ENCODE results near the gene MYMX. TPM values are rescaled to one million over a fixed set of nuclear protein-coding genes. Genes with fewer than 3 reads are reported as not detected.

The MYMX gene
- total RNA-seq, 1 experiment from 2014 or later: not detected

- Histone ChIP-seq H3F3A (ENCODE audit: low read length, unreplicated experiment) (peaks cover 51% of the 10 kb centered on the region), H3K27ac (ENCODE audit: low read length) (no peak overlapping the region), H3K9me3 (ENCODE audit: low read length) (no peaks in the 10 kb centered on the region), H3K4me1 (ENCODE audit: insufficient read depth, low read length) (peaks cover 39% of the 10 kb centered on the region), H3K4me2 (ENCODE audit: low read length) (peak overlapping the region; percentile 90), H4K20me1 (ENCODE audit: low read length) (peaks cover 71% of the 10 kb centered on the region), H3K4me3 (ENCODE audit: low read length) (peak overlapping the region; percentile 99), H3K79me2 (ENCODE audit: low read length) (peaks cover 59% of the 10 kb centered on the region), H3K27me3 (ENCODE audit: low read length) (no peaks in the 10 kb centered on the region), H3K9ac (ENCODE audit: low read length) (peak overlapping the region; percentile 96; the same call in 1 of the 2 replicates), H3K36me3 (ENCODE audit: low read depth, low read length) (peaks cover 67% of the 10 kb centered on the region), H2AFZ (ENCODE audit: low read length) (no peak overlapping the region), H3K9me2 (replicated peaks; ENCODE audit: low read length) (no peaks in the 10 kb centered on the region)
- no peak for TF ChIP-seq EZH2 (IDR thresholded peaks at IDR 0.05; ENCODE audit: low read length, unreplicated experiment)
- no peak for TF ChIP-seq CTCF (conservative IDR thresholded peaks at IDR 0.05; ENCODE audit: low read depth, low read length)
- TF ChIP-seq EZH2phosphoT487 (IDR thresholded peaks at IDR 0.05; ENCODE audit: borderline replicate concordance, low read length): no peak
- intact Hi-C loops (cut with micrococcal nuclease): no loop called here
- CTCF ChIA-PET: no interaction called here
- POLR2A ChIA-PET (ENCODE audit: unreplicated experiment): no interaction called here
- DNase-seq (no peak), ATAC-seq (no peak)
- BruUV-seq (replicated peaks): no TSS peak
These were observed 32.5 kb downstream of the MYMX start for GRCh38 chr6:44249082-44249748.

GRCh38 chr6:44250067-44250717 lies 33.5 kb downstream of the MYMX start:
- no peak overlapping the region for H3K27ac ChIP-seq (ENCODE audit: low read length)
- peak overlapping the region; percentile 99; the same call in 1 of the 2 replicates for H3K4me3 ChIP-seq (ENCODE audit: low read length)
- peaks cover 57% of the 10 kb centered on the region for H3F3A ChIP-seq (ENCODE audit: low read length, unreplicated experiment)
- no peaks in the 10 kb centered on the region for H3K27me3 ChIP-seq (ENCODE audit: low read length)
- intact Hi-C loops (cut with micrococcal nuclease): no loop called here
- DNase-seq (no peak), ATAC-seq (no peak)
- H2AFZ ChIP-seq (ENCODE audit: low read length): no peak overlapping the region
- H3K9ac ChIP-seq (ENCODE audit: low read length): no peak overlapping the region
- ChIA-PET CTCF (no interaction called here), POLR2A (ENCODE audit: unreplicated experiment) (interaction anchor here (0.6 kb wide), 1 partner anchor 11 kb away, joined by 3 read pairs; no protein-coding TSS in a partner anchor)
- peaks cover 74% of the 10 kb centered on the region for H3K36me3 ChIP-seq (ENCODE audit: low read depth, low read length)
- H3K4me1 ChIP-seq (ENCODE audit: insufficient read depth, low read length): peaks cover 37% of the 10 kb centered on the region
- no TSS peak for BruUV-seq (replicated peaks)
- peaks cover 59% of the 10 kb centered on the region for H3K79me2 ChIP-seq (ENCODE audit: low read length)
- no peaks in the 10 kb centered on the region for H3K9me2 ChIP-seq (replicated peaks; ENCODE audit: low read length)
- no peaks in the 10 kb centered on the region for H3K9me3 ChIP-seq (ENCODE audit: low read length)
- H3K4me2 ChIP-seq (ENCODE audit: low read length): peak overlapping the region; percentile 90
- peaks cover 77% of the 10 kb centered on the region for H4K20me1 ChIP-seq (ENCODE audit: low read length)
- TF ChIP-seq EZH2phosphoT487 (IDR thresholded peaks at IDR 0.05; ENCODE audit: borderline replicate concordance, low read length): no peak
- no peak for TF ChIP-seq CTCF (conservative IDR thresholded peaks at IDR 0.05; ENCODE audit: low read depth, low read length)
- TF ChIP-seq EZH2 (IDR thresholded peaks at IDR 0.05; ENCODE audit: low read length, unreplicated experiment): no peak

GRCh38 chr6:44250718-44251123 lies 34.0 kb downstream of the MYMX start:
- no peak overlapping the region for H3K27ac ChIP-seq (ENCODE audit: low read length)
- peak overlapping the region; percentile 90 for H3K4me2 ChIP-seq (ENCODE audit: low read length)
- H3K36me3 ChIP-seq (ENCODE audit: low read depth, low read length): peaks cover 74% of the 10 kb centered on the region
- POLR2A ChIA-PET (ENCODE audit: unreplicated experiment): interaction anchor here (0.6 kb wide), 1 partner anchor 11 kb away, joined by 3 read pairs; no protein-coding TSS in a partner anchor
- H2AFZ ChIP-seq (ENCODE audit: low read length): no peak overlapping the region
- H3K9me3 ChIP-seq (ENCODE audit: low read length): no peaks in the 10 kb centered on the region
- no TSS peak for BruUV-seq (replicated peaks)
- ATAC-seq: no peak
- no peaks in the 10 kb centered on the region for H3K27me3 ChIP-seq (ENCODE audit: low read length)
- peak overlapping the region; percentile 99; the same call in 1 of the 2 replicates for H3K4me3 ChIP-seq (ENCODE audit: low read length)
- peaks cover 35% of the 10 kb centered on the region for H3K4me1 ChIP-seq (ENCODE audit: insufficient read depth, low read length)
- CTCF ChIA-PET: no interaction called here
- intact Hi-C loops (cut with micrococcal nuclease): no loop called here
- H3K9ac ChIP-seq (ENCODE audit: low read length): no peak overlapping the region
- peaks cover 61% of the 10 kb centered on the region for H3F3A ChIP-seq (ENCODE audit: low read length, unreplicated experiment)
- no peak for TF ChIP-seq CTCF (conservative IDR thresholded peaks at IDR 0.05; ENCODE audit: low read depth, low read length)
- no peak for TF ChIP-seq EZH2phosphoT487 (IDR thresholded peaks at IDR 0.05; ENCODE audit: borderline replicate concordance, low read length)
- no peak for DNase-seq
- H3K79me2 ChIP-seq (ENCODE audit: low read length): peaks cover 62% of the 10 kb centered on the region
- H4K20me1 ChIP-seq (ENCODE audit: low read length): peaks cover 82% of the 10 kb centered on the region
- H3K9me2 ChIP-seq (replicated peaks; ENCODE audit: low read length): no peaks in the 10 kb centered on the region

Data from PC-3 (cell line).